ENCODE data around the gene ABCA4. TPM values are rescaled to one million over a fixed set of nuclear protein-coding genes. Genes with fewer than 3 reads are reported as not detected.

The ABCA4 gene
- total and polyA plus RNA-seq, 8 donors = 0.08 to 1.2 (median 0.37) TPM; not detected in 5

DNA sequence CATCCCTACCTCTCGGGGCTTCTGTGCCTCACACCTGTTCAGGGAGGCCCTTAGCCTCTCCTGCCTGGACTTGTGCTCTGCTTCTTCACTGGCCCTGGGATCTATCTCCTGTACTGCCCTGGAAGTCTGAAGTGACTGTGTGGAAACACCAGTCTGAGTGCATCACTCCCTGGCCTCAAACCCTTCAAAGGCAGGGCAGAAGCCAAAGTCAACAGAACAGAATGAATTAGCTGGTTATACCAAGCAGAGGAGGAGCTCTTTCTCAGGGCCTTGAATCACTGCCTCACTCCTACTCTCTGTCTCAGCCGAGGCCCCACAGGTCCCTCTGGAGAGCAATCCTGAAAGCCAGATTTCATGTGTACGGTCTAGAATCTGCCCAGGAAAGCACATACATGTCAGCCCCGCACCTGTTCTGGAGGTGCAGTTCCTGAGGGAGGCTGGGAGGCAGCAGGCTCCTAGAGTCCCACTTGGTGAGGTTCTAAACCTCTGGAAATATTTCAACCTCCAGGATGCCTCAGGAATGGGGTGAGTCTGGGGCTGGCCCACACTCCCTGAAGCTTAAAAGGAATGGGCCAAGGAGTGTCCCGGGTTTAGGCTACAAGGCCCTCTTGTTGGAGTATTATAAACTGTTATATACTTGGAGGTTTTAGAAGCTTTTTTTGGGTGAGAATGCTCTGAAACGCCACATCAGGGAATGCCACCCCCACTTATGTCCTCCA is 98.3 kb downstream of the ABCA4 start:
- H3K4me3 ChIP-seq = no peak overlapping the region
- no peak for TF ChIP-seq POLR2A (IDR thresholded peaks at IDR 0.05)
- TF ChIP-seq, protein P1, sequence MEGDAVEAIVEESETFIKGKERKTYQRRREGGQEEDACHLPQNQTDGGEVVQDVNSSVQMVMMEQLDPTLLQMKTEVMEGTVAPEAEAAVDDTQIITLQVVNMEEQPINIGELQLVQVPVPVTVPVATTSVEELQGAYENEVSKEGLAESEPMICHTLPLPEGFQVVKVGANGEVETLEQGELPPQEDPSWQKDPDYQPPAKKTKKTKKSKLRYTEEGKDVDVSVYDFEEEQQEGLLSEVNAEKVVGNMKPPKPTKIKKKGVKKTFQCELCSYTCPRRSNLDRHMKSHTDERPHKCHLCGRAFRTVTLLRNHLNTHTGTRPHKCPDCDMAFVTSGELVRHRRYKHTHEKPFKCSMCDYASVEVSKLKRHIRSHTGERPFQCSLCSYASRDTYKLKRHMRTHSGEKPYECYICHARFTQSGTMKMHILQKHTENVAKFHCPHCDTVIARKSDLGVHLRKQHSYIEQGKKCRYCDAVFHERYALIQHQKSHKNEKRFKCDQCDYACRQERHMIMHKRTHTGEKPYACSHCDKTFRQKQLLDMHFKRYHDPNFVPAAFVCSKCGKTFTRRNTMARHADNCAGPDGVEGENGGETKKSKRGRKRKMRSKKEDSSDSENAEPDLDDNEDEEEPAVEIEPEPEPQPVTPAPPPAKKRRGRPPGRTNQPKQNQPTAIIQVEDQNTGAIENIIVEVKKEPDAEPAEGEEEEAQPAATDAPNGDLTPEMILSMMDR (IDR thresholded peaks at IDR 0.05) = no peak
- TF ChIP-seq POLR2AphosphoS5 (IDR thresholded peaks at IDR 0.05) = no peak
- TF ChIP-seq EP300 (IDR thresholded peaks at IDR 0.05) = no peak
- no peak for DNase-seq
- H3K36me3 ChIP-seq = no peaks in the 10 kb centered on the region
- peaks cover 5 to 40% (median 24%) of the 10 kb centered on the region in 4 donors for H3K4me1 ChIP-seq
- WGBS, 5 donors = 75 to 85% (median 78%) methylated on average over 3 to 6 of the region's 6 CpGs
- intact Hi-C loops (cut with DNase I; ENCODE audit: low total_unique reads) = no loop called here
- no peaks in the 10 kb centered on the region for H3K9me3 ChIP-seq
- peak overlapping the region in 1 of 5 donors; percentile 68 for H3K27ac ChIP-seq
- H3K27me3 ChIP-seq = no peaks in the 10 kb centered on the region

DNA sequence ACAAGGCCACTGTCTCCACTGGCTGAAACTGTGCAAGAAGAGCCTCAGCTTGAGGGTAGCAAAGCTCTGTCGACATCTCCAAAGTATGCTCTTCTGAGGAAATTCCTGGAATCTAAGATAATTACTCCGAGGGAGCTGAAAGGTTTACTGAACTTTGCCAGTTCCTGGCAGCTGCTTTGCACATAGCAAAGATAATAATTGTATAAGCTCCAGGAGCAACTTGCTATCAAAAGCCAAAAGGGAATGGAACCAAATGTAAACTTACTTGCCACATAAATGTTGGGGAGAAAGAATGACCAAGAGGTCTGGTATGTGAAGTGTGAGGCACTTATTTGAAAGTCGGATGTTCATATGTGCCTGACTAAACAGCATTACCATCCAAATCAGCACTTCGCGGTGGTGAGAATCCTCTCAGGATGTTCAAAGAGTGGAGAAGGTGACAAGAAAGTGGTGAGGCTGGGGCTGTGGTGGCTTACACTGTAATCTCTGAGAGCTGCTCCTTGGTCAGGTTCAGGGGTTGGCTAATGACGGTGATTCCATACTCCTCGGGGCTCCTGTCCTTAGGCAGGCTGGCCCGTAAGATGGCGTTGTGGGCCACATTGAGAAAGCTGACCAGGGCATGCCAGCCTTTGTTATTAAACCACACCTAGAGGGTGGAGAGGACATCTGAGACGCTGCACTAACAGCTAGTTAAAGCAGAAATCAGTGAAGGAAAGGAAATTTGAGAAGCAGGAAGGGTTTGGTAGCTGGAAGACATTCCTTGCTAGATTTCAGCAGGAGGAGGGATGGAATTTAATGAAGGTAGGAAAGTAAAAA is 100.0 kb downstream of the ABCA4 start:
- H3K4me1 ChIP-seq = peaks cover 5 to 37% (median 24%) of the 10 kb centered on the region in 4 donors
- no peaks in the 10 kb centered on the region for H3K9me3 ChIP-seq
- peak in 1 of 2 donors; percentile 62 for DNase-seq
- no peaks in the 10 kb centered on the region for H3K36me3 ChIP-seq
- H3K27ac ChIP-seq = peak overlapping the region; percentile 11 to 68 (median 55)
- H3K4me3 ChIP-seq = no peak overlapping the region
- peak in 2 of 3 donors; percentile 5 to 60 for TF ChIP-seq POLR2AphosphoS5 (IDR thresholded peaks at IDR 0.05)
- TF ChIP-seq, protein P1 (IDR thresholded peaks at IDR 0.05) = no peak
- no peak for TF ChIP-seq POLR2A (IDR thresholded peaks at IDR 0.05)
- no peak for TF ChIP-seq EP300 (IDR thresholded peaks at IDR 0.05)
- intact Hi-C loops (cut with DNase I; ENCODE audit: low total_unique reads) = no loop called here
- 29 to 53% (median 34%) methylated on average over 10 of the region's 10 CpGs for WGBS, 5 donors
- H3K27me3 ChIP-seq = no peaks in the 10 kb centered on the region

DNA sequence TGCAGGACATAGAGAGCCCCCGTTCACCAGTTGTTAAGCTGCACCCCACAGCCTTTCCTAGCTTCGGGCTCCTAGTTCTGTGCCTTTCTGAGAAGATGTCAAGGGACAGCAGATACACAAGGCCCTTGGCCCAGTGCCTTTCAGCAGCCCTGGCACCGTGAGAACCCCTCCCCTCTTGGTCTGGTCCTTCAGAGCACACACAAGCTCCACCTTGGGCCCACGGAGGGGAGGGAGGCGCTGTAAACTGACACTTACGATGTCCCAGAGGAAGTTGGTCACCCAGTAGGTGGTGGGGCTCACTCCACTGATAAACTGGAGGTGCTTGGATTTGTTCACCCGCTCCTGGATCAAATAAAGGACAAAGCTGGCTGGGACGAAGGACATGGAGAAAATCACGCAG is 101.6 kb downstream of the ABCA4 start:
- 88 to 94% (median 92%) methylated on average over 9 of the region's 9 CpGs for WGBS, 5 donors
- no peak for TF ChIP-seq POLR2AphosphoS5 (IDR thresholded peaks at IDR 0.05)
- TF ChIP-seq, protein P1 (IDR thresholded peaks at IDR 0.05) = no peak
- no peak for TF ChIP-seq POLR2A (IDR thresholded peaks at IDR 0.05)
- no peak for TF ChIP-seq EP300 (IDR thresholded peaks at IDR 0.05)
- Histone ChIP-seq H3K9me3 (no peaks in the 10 kb centered on the region), H3K27ac (no peak overlapping the region), H3K27me3 (no peaks in the 10 kb centered on the region), H3K4me1 (peaks cover 5 to 31% (median 24%) of the 10 kb centered on the region in 4 donors), H3K4me3 (no peak overlapping the region), H3K36me3 (no peaks in the 10 kb centered on the region)
- intact Hi-C loops (cut with DNase I; ENCODE audit: low total_unique reads) = no loop called here
- DNase-seq = no peak

DNA sequence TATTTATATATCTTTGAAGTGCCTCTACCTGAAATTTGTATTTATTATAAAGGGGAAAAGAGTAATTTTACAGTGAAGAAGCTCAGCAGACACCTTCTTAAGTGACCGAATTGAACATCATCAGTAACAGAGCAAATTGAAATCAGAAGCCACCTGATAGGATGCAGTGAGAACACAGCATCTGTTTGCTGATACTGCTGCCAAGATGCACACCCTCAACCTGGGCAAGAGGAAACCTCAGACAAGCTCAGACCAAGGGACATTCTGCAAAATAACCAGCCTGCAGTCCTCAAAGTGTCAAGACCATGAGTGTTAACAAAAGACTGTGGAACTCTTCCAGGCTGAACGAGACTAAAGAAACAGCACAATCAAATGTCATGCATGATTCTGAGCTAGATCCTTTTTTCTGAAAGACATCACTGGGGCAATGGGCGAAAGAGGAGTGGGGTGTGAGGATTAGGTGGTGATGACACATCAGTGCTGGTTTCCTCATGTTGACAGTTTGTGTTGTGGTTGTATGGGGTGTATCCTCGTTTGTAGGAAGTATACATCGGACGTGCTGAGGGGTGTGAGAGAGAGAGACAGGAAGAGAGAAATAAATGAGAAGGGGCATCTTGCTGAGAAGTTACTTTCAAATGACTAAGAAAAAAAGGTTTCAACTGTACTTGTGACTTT is 103.7 kb downstream of the ABCA4 start:
- no peak overlapping the region for H3K27ac ChIP-seq
- no peaks in the 10 kb centered on the region for H3K9me3 ChIP-seq
- no peak overlapping the region for H3K4me3 ChIP-seq
- H3K36me3 ChIP-seq = no peaks in the 10 kb centered on the region
- intact Hi-C loops (cut with DNase I; ENCODE audit: low total_unique reads) = no loop called here
- WGBS, 5 donors = 59 to 78% (median 69%) methylated on average over 6 of the region's 6 CpGs
- peaks cover 5 to 25% (median 21%) of the 10 kb centered on the region in 4 donors for H3K4me1 ChIP-seq
- TF ChIP-seq, protein P1 (IDR thresholded peaks at IDR 0.05) = no peak
- no peak for TF ChIP-seq POLR2AphosphoS5 (IDR thresholded peaks at IDR 0.05)
- TF ChIP-seq EP300 (IDR thresholded peaks at IDR 0.05) = no peak
- TF ChIP-seq POLR2A (IDR thresholded peaks at IDR 0.05) = no peak
- H3K27me3 ChIP-seq = no peaks in the 10 kb centered on the region
- DNase-seq = no peak

All from stomach (tissue), 9 donors.